Tibial nerve (tissue), 4 donors: ENCODE measurements around the gene SLC12A7. TPM values are rescaled to one million over a fixed set of nuclear protein-coding genes. Genes with fewer than 3 reads are reported as not detected.

ENCODE experiments used
- DNase-seq, 2 donors: peaks; one replicate each; pipeline ENCODE4 v3.0.0-alpha.2; 2019; ENCODE audit warnings: low spot score in 2 of 2
- H3K27ac ChIP-seq, 4 donors: fragments of 200-600 bp; sonication (generic) in 3 of 4; one replicate each; pipeline ENCODE4 v1.5.1; 2017 to 2019; ENCODE audit warnings: mild to moderate bottlenecking in 1 of 4
- H3K27me3 ChIP-seq, 2 donors: fragments of 200-600 bp; sonication (generic) in 1 of 2; one replicate each; pipeline versions ENCODE4 v1.5.1 to v1.6.0; 2017 to 2019
- H3K36me3 ChIP-seq, 3 donors: fragments of 200-600 bp; sonication (generic); one replicate each; pipeline ENCODE4 v1.5.1; 2018 to 2019
- H3K4me1 ChIP-seq, 4 donors: fragments of 200-600 bp; sonication (generic) in 3 of 4; one replicate each; pipeline ENCODE4 v1.5.1; 2017 to 2019
- H3K4me3 ChIP-seq, 4 donors: fragments of 200-600 bp; sonication (generic) in 3 of 4; one replicate each; pipeline ENCODE4 v1.5.1; 2017 to 2019; ENCODE audit warnings: mild to moderate bottlenecking in 1 of 4, moderate library complexity in 1 of 4
- H3K9me3 ChIP-seq, 4 donors: fragments of 200-600 bp; sonication (generic) in 3 of 4; one replicate each; pipeline ENCODE4 v1.5.1; 2017 to 2019
- EP300 ChIP-seq, 2 donors: sonication (generic); formaldehyde crosslinking; IDR thresholded peaks; one replicate each; pipeline ENCODE4 v1.6.1; 2017; ENCODE audit warnings: antibody characterized with exemption in 2 of 2, mild to moderate bottlenecking in 1 of 2
- POLR2A ChIP-seq, 2 donors: fragments of 450-650 bp; IDR thresholded peaks; one replicate each; pipeline ENCODE4 v1.6.1; 2017; ENCODE audit warnings: antibody characterized with exemption in 2 of 2, mild to moderate bottlenecking in 2 of 2, moderate library complexity in 2 of 2
- WGBS, 2 donors: methylation state at CpG; one replicate each; pipeline ENCODE4 v1.1.5; 2018; 5-methylcytosine and 5-hydroxymethylcytosine counted together
- total RNA-seq, 4 donors: library from RNA; depleted of rRNA; stranded (reverse); fragments of >200 nt; gene quantifications; one replicate each; pipeline ENCODE4 v1.1.0, GENCODE V29; 2016
- TF ChIP-seq, protein P1 (sequence below), 5 experiments: fragments of 200-600 bp in 3 of 5; fragments of 450-650 bp in 2 of 5; sonication (generic) in 3 of 5; IDR thresholded peaks; one replicate each; pipeline ENCODE4 v1.5.1; 2016 to 2019; ENCODE audit warnings: antibody characterized with exemption in 5 of 5, mild to moderate bottlenecking in 3 of 5, moderate library complexity in 2 of 5

SLC12A7 gene
- total RNA-seq, 4 donors from 2014 or later: 11.4 to 39.3 (median 18.8) TPM

DNA sequence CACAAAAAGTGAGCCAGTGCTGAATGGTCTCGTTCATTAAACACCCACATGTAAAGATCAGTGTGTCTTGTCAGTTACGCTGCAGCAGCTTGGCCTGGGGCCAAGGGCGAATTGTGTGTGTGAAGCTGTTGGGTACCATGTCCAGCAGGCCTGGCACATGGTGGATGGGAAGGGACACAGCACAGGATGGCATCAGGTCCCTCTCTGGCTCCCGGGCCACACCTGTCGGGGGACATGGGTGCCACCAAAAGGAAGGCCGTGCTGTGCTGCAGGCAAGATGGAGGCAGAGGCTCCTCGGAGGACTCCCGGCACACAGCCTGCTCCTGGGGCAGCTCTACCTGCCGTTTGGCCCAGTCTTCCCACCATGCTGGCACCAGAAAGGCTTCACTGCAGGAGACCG, 71.3 kb downstream of the SLC12A7 start:
- WGBS, 2 donors: 90 to 91% methylated on average over 10 of the region's 10 CpGs
- no peak for TF ChIP-seq POLR2A (IDR thresholded peaks at IDR 0.05)
- no peak for TF ChIP-seq EP300 (IDR thresholded peaks at IDR 0.05)
- TF ChIP-seq, protein P1, sequence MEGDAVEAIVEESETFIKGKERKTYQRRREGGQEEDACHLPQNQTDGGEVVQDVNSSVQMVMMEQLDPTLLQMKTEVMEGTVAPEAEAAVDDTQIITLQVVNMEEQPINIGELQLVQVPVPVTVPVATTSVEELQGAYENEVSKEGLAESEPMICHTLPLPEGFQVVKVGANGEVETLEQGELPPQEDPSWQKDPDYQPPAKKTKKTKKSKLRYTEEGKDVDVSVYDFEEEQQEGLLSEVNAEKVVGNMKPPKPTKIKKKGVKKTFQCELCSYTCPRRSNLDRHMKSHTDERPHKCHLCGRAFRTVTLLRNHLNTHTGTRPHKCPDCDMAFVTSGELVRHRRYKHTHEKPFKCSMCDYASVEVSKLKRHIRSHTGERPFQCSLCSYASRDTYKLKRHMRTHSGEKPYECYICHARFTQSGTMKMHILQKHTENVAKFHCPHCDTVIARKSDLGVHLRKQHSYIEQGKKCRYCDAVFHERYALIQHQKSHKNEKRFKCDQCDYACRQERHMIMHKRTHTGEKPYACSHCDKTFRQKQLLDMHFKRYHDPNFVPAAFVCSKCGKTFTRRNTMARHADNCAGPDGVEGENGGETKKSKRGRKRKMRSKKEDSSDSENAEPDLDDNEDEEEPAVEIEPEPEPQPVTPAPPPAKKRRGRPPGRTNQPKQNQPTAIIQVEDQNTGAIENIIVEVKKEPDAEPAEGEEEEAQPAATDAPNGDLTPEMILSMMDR (IDR thresholded peaks at IDR 0.05): no peak
- Histone ChIP-seq H3K36me3 (no peaks in the 10 kb centered on the region), H3K27me3 (no peaks in the 10 kb centered on the region), H3K27ac (no peak overlapping the region), H3K9me3 (no peaks in the 10 kb centered on the region), H3K4me3 (no peak overlapping the region), H3K4me1 (no peaks in the 10 kb centered on the region)
- no peak for DNase-seq

DNA sequence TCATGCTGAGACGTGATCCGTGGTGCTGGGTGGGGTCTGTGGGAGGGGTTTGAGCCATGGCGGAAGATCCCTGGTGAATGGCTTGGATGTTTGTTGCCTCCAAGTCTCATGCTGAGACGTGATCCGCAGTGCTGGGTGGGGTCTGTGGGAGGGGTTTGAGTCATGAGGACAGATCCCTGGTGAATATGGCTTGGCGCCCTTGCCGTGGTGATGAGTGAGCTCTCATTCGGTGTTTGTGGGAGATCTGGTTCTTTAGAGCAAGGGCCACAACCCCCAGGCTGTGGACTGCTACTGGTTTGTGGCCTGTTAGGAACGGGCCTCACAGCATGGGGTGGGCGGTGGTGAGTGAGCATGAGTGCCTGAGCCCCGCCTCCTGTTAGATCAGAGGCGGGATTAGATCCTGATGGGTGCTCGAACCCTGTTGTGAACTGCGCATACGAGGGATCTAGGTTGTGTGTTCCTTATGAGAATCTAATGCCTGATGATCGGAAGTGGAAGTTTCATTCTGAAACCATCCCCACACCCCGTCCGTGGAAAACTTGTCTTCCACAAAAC, 72.1 kb downstream of the SLC12A7 start:
- TF ChIP-seq, protein P1 (IDR thresholded peaks at IDR 0.05): no peak
- TF ChIP-seq EP300 (IDR thresholded peaks at IDR 0.05): no peak
- WGBS, 2 donors: 91 to 95% methylated on average over 18 of the region's 18 CpGs
- Histone ChIP-seq H3K27me3 (no peaks in the 10 kb centered on the region), H3K4me3 (no peak overlapping the region), H3K4me1 (no peaks in the 10 kb centered on the region), H3K9me3 (no peaks in the 10 kb centered on the region), H3K27ac (no peak overlapping the region), H3K36me3 (no peaks in the 10 kb centered on the region)
- no peak for DNase-seq

DNA sequence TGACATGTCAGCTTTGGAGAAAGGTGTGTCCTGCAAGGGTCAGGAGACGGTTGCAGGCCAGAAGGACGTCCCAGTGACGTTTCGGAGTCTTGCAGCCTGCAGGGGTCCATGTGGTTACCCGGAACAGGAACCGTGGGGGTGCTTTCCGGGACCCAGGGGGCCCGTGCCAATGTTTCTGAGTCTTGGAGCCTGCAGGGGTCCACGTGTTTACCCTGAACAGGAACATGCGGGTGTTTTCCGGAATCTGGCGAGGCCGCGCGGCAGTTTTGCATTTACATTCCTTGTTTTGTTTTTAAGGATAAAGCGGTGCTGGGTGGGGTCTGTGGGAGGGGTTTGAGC, 72.7 kb downstream of the SLC12A7 start:
- H3K27ac ChIP-seq: no peak overlapping the region
- H3K4me3 ChIP-seq: no peak overlapping the region
- 88 to 89% methylated on average over 16 of the region's 16 CpGs for WGBS, 2 donors
- H3K4me1 ChIP-seq: no peaks in the 10 kb centered on the region
- no peaks in the 10 kb centered on the region for H3K9me3 ChIP-seq
- TF ChIP-seq, protein P1 (IDR thresholded peaks at IDR 0.05): no peak
- TF ChIP-seq POLR2A (IDR thresholded peaks at IDR 0.05) (no peak), EP300 (IDR thresholded peaks at IDR 0.05) (no peak)
- no peaks in the 10 kb centered on the region for H3K36me3 ChIP-seq
- no peaks in the 10 kb centered on the region for H3K27me3 ChIP-seq
- DNase-seq: no peak

DNA sequence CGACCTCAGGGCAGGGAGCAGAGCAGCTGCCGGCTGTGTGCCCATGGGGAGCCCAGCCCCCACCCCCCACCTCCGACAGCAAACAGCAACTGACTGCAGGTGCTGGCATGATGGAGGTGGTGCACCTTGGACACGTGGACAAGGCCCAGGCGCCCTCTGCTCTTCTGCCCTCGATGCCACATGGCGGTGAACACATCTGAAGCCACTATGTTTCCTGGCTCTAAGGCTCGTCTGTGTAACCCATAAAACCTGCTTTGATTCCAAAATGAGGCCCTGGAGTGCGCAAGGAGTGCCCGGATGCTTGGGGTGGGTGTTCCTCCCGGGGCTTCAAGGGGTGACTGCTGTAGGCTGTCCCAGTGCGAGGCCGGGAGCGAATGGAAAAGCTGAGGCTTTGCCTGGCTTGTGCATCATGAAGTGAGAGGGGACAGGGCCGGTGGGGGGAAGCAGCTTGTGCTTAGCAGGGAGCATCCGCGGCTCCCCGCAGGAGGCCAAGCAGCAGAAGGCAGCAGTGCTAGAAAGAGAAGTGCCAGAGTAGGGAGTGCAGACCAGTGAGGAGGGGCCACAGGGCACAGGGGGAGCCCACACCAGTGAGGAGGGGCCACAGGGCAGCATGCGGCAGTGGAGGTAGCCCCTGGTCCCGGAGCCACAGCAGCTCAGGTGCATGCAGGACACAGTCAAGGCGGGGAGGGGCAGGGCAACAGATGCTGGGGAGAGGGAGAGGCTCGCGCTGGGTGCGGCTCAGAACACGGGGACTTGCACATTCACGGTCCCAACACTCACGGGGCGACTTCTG, 73.2 kb downstream of the SLC12A7 start:
- DNase-seq: no peak

More for the DNA sequence above, 73.2 kb downstream of the SLC12A7 start:
- Histone ChIP-seq H3K27ac (no peak overlapping the region), H3K27me3 (no peaks in the 10 kb centered on the region), H3K4me1 (no peaks in the 10 kb centered on the region), H3K4me3 (no peak overlapping the region), H3K9me3 (no peaks in the 10 kb centered on the region), H3K36me3 (no peaks in the 10 kb centered on the region)
- TF ChIP-seq, protein P1 (IDR thresholded peaks at IDR 0.05): no peak
- TF ChIP-seq EP300 (IDR thresholded peaks at IDR 0.05): no peak
- no peak for TF ChIP-seq POLR2A (IDR thresholded peaks at IDR 0.05)
- 87 to 88% methylated on average over 21 to 28 of the region's 28 CpGs for WGBS, 2 donors
